B cell (primary cell): ENCODE data around the gene IGSF3. TPM values are rescaled to one million over a fixed set of nuclear protein-coding genes. Genes with fewer than 3 reads are reported as not detected.

ENCODE experiments used
- ATAC-seq: fragments of 200-7000 bp; cut with Tn5 transposase; one replicate; pipeline ENCODE4 v1.10.0; 2021; ENCODE audit warnings: low read depth, mild to moderate bottlenecking, moderate number of reproducible peaks, moderate library complexity
- CTCF ChIA-PET: fragments of 350-600 bp; sonication (Branson Sonifier 250); formaldehyde crosslinking; loops from one replicate; lab custom pipeline; 2021; ENCODE audit warnings: antibody characterized with exemption, inconsistent platforms; lab: Charles Lee
- POLR2A ChIA-PET: fragments of 350-600 bp; sonication (Branson Sonifier 250); formaldehyde crosslinking; loops from one replicate; lab custom pipeline; 2021; ENCODE audit warnings: antibody characterized with exemption; lab: Charles Lee
- DNase-seq: peaks from one replicate; pipeline ENCODE4 v3.0.0; 2013
- H2AFZ ChIP-seq: 2 replicates; pipeline ENCODE4 v1.6.1; 2012; ENCODE audit warnings: mild to moderate bottlenecking, low read depth, low read length; ENCODE audit not compliant: insufficient read depth, poor library complexity, severe bottlenecking
- H3K27ac ChIP-seq, 2 donors: 1 replicate in 1 of 2; 2 replicates in 1 of 2; pipeline ENCODE4 v1.5.1; 2012 to 2013; ENCODE audit warnings: low read length in 2 of 2, mild to moderate bottlenecking in 2 of 2, moderate library complexity in 1 of 2
- H3K27me3 ChIP-seq, 4 experiments: fragments of 200-600 bp in 1 of 4; sonication (generic) in 1 of 4; replicated peaks in 1 of 4; 1 replicate in 2 of 4; 2 replicates in 2 of 4; pipeline versions ENCODE4 v1.6.1 to v1.7.0; 2013 to 2016; ENCODE audit warnings: low read length in 3 of 4, mild to moderate bottlenecking in 2 of 4, mixed read lengths in 1 of 4, moderate library complexity in 1 of 4; ENCODE audit not compliant: insufficient read depth in 4 of 4, control insufficient read depth in 3 of 4; ENCODE audit errors: control extremely low read depth in 1 of 4
- H3K36me3 ChIP-seq, 2 experiments: replicated peaks in 1 of 2; 1 replicate in 1 of 2; 2 replicates in 1 of 2; pipeline versions ENCODE4 v1.6.1 to v1.7.1; 2013; ENCODE audit warnings: low read length in 1 of 2; ENCODE audit not compliant: insufficient read depth in 2 of 2, control insufficient read depth in 1 of 2; ENCODE audit errors: control extremely low read depth in 1 of 2, extremely low read depth in 1 of 2
- H3K4me1 ChIP-seq, 2 donors: fragments of 200-600 bp in 1 of 2; sonication (generic) in 1 of 2; 1 replicate in 1 of 2; 2 replicates in 1 of 2; pipeline versions ENCODE4 v1.5.1 to v1.6.1; 2013 to 2017; ENCODE audit warnings: low read length in 2 of 2; ENCODE audit not compliant: control insufficient read depth in 2 of 2, insufficient read depth in 2 of 2
- H3K4me2 ChIP-seq: replicated peaks from 2 replicates; pipeline ENCODE3; 2012; ENCODE audit warnings: mild to moderate bottlenecking, low read depth, low read length; ENCODE audit not compliant: poor library complexity, severe bottlenecking
- H3K4me3 ChIP-seq, 5 experiments: fragments of 200-600 bp in 1 of 5; sonication (generic) in 1 of 5; 1 replicate in 3 of 5; 2 replicates in 2 of 5; pipeline versions ENCODE4 v1.5.1 to v1.7.0; 2011 to 2016; ENCODE audit warnings: low read length in 4 of 5, mild to moderate bottlenecking in 4 of 5, low read depth in 2 of 5, control low read depth in 1 of 5, moderate library complexity in 1 of 5; ENCODE audit not compliant: insufficient read depth in 1 of 5; ENCODE audit errors: control extremely low read depth in 1 of 5, extremely low read depth in 1 of 5
- H3K79me2 ChIP-seq: fragments of 200-600 bp; sonication (generic); one replicate; pipeline ENCODE4 v1.6.0; 2016; ENCODE audit warnings: low read length; ENCODE audit not compliant: control insufficient read depth, insufficient read depth
- H3K9ac ChIP-seq: fragments of 200-600 bp; sonication (generic); 2 replicates; pipeline ENCODE4 v1.6.1; 2017; ENCODE audit warnings: mild to moderate bottlenecking, low read length, moderate library complexity
- H3K9me3 ChIP-seq, 3 donors: one replicate each; pipeline versions ENCODE4 v1.6.1 to v1.7.1; 2013; ENCODE audit warnings: low read length in 2 of 3; ENCODE audit not compliant: control insufficient read depth in 2 of 3, insufficient read depth in 1 of 3; ENCODE audit errors: control extremely low read depth in 1 of 3
- H4K20me1 ChIP-seq: 2 replicates; pipeline ENCODE4 v1.6.0; 2012; ENCODE audit warnings: mild to moderate bottlenecking, low read length; ENCODE audit not compliant: insufficient read depth, control insufficient read depth, poor library complexity, severe bottlenecking
- H3K27ac Mint-ChIP-seq: one replicate; pipeline ENCODE4 v1.8.0; 2021; ENCODE audit warnings: mixed read lengths
- H3K27me3 Mint-ChIP-seq: one replicate; pipeline ENCODE4 v1.8.0; 2021; ENCODE audit warnings: mixed read lengths
- H3K4me1 Mint-ChIP-seq: one replicate; pipeline ENCODE4 v1.8.0; 2021; ENCODE audit warnings: mixed read lengths
- H3K4me3 Mint-ChIP-seq: one replicate; pipeline ENCODE4 v1.8.0; 2021; ENCODE audit warnings: mixed read lengths
- H3K9me3 Mint-ChIP-seq: one replicate; pipeline ENCODE4 v1.8.0; 2022; ENCODE audit warnings: mixed read lengths; ENCODE audit not compliant: insufficient read depth
- CTCF ChIP-seq: fragments of 200-600 bp; IDR thresholded peaks from one replicate; pipeline ENCODE4 v1.8.0; 2022; ENCODE audit warnings: antibody characterized with exemption, mild to moderate bottlenecking
- EZH2 ChIP-seq: IDR thresholded peaks from 2 replicates; pipeline ENCODE4 v1.6.1; 2012; ENCODE audit warnings: borderline replicate concordance, low read depth, mild to moderate bottlenecking, moderate library complexity, low read length; ENCODE audit not compliant: insufficient read depth, poor library complexity, severe bottlenecking
- WGBS: methylation state at CpG from one replicate; pipeline ENCODE4 v1.1.5; 2013; ENCODE audit warnings: missing lambda C conversion rate; ENCODE audit not compliant: insufficient coverage; 5-methylcytosine and 5-hydroxymethylcytosine counted together
- intact Hi-C: fragments of 100-400 bp; cut with micrococcal nuclease; formaldehyde crosslinking; loops from one replicate; pipeline ENCODE4 v1.10.0; 2022
- polyA plus RNA-seq: library from polyadenylated mRNA; depleted of rRNA; stranded (reverse); fragments of >200 nt; gene quantifications from 2 replicates; pipeline ENCODE4 v1.2.3, GENCODE V29; 2012
- total RNA-seq, 2 donors: library from RNA; stranded (reverse); fragments of 120-200 nt in 1 of 2; gene quantifications; 1 replicate in 1 of 2; 2 replicates in 1 of 2; pipeline versions ENCODE4 v1.2.3 to v1.2.4, GENCODE V29; 2013 to 2022

The IGSF3 gene
- total and polyA plus RNA-seq, 2 donors (not counting 1 experiment from before 2014, with no cell fraction given), result 0.49 TPM; not detected in 1

GRCh38 chr1:116680752-116681151 lies 13.2 kb upstream of the IGSF3 start:
- TF ChIP-seq EZH2 (no peak), CTCF (no peak)
- Histone ChIP-seq H3K36me3 (no peaks in the 10 kb centered on the region), H3K4me3 (no peak overlapping the region), H3K27me3 (no peaks in the 10 kb centered on the region), H2AFZ (no peak overlapping the region), H3K27ac (no peak overlapping the region), H3K4me2 (no peak overlapping the region), H3K9ac (no peak overlapping the region), H3K9me3 (no peaks in the 10 kb centered on the region), H3K4me1 (peaks cover 0 to 4% of the 10 kb centered on the region in 2 donors), H3K79me2 (no peaks in the 10 kb centered on the region), H4K20me1 (no peaks in the 10 kb centered on the region)
- no peak for ATAC-seq
- ChIA-PET CTCF (no interaction called here), POLR2A (no interaction called here)
- 32% methylated on average over 4 of the region's 4 CpGs for WGBS
- Mint-ChIP-seq H3K27ac (no peak overlapping the region), H3K4me3 (no peak overlapping the region), H3K4me1 (no peaks in the 10 kb centered on the region), H3K9me3 (no peaks in the 10 kb centered on the region), H3K27me3 (peaks cover 28% of the 10 kb centered on the region)
- DNase-seq, result no peak
- intact Hi-C loops, result no loop called here

GRCh38 chr1:116679828-116680628 lies 12.5 kb upstream of the IGSF3 start:
- Histone ChIP-seq H2AFZ (no peak overlapping the region), H3K4me2 (no peak overlapping the region), H3K4me3 (no peak overlapping the region), H3K27me3 (no peaks in the 10 kb centered on the region), H3K4me1 (peaks cover 0 to 4% of the 10 kb centered on the region in 2 donors), H3K9me3 (no peaks in the 10 kb centered on the region), H4K20me1 (no peaks in the 10 kb centered on the region), H3K9ac (no peak overlapping the region), H3K36me3 (no peaks in the 10 kb centered on the region), H3K79me2 (no peaks in the 10 kb centered on the region), H3K27ac (no peak overlapping the region)
- H3K4me1 Mint-ChIP-seq, result no peaks in the 10 kb centered on the region
- H3K9me3 Mint-ChIP-seq, result no peaks in the 10 kb centered on the region
- 100% methylated on average over 4 of the region's 4 CpGs for WGBS
- no peak overlapping the region for H3K4me3 Mint-ChIP-seq
- DNase-seq (no peak), ATAC-seq (no peak)
- ChIA-PET CTCF (no interaction called here), POLR2A (no interaction called here)
- H3K27me3 Mint-ChIP-seq, result peaks cover 28% of the 10 kb centered on the region
- TF ChIP-seq EZH2 (no peak), CTCF (no peak)
- intact Hi-C loops, result no loop called here
- H3K27ac Mint-ChIP-seq, result no peak overlapping the region
